AG09319 (cell line): Measurements from ENCODE around the gene IL17RD.

Source experiments
- DNase-seq: peaks from one replicate; pipeline ENCODE4 v3.0.0-alpha.2; 2010; ENCODE audit warnings: low read depth; ENCODE audit errors: extremely low read depth
- CTCF ChIP-seq: IDR thresholded peaks from 2 replicates; pipeline ENCODE4 v1.5.1; 2011; ENCODE audit warnings: low read depth, mild to moderate bottlenecking, inconsistent platforms, low read length, moderate library complexity

IL17RD gene

GRCh38 chr3:57082481-57082880, 82.7 kb downstream of the IL17RD start:
- no peak for TF ChIP-seq CTCF
- DNase-seq, result no peak

GRCh38 chr3:57081173-57081572, 84.0 kb downstream of the IL17RD start:
- TF ChIP-seq CTCF, result no peak
- DNase-seq, result no peak

GRCh38 chr3:57080171-57080570, 85.0 kb downstream of the IL17RD start:
- no peak for TF ChIP-seq CTCF
- DNase-seq, result no peak

GRCh38 chr3:57079474-57079831, 85.7 kb downstream of the IL17RD start:
- TF ChIP-seq CTCF, result no peak
- no peak for DNase-seq

GRCh38 chr3:57078635-57079473, 86.3 kb downstream of the IL17RD start:
- peak; percentile 20 for TF ChIP-seq CTCF
- no peak for DNase-seq

GRCh38 chr3:57078344-57078634, 86.9 kb downstream of the IL17RD start:
- no peak for TF ChIP-seq CTCF
- no peak for DNase-seq

GRCh38 chr3:57077630-57078343, 87.4 kb downstream of the IL17RD start:
- no peak for TF ChIP-seq CTCF
- no peak for DNase-seq
